Activated CD4-positive, alpha-beta memory T cell treated with anti-CD3 and anti-CD28 coated beads for 36 hours (primary cell): ENCODE data around the gene TTYH2. TPM values are rescaled to one million over a fixed set of nuclear protein-coding genes. Genes with fewer than 3 reads are reported as not detected.
A peak's percentile ranks its signal among the peaks of the same experiment; 100 is the strongest.
"Not testable (repeated sequence)": the region's sequence is repeated elsewhere in the genome, so short reads cannot be mapped to it uniquely, and the experiment has no call there.

Experiments
- CTCF ChIA-PET: fragments of 350-600 bp; sonication (Branson Sonifier 250); formaldehyde crosslinking; loops from one replicate; lab custom pipeline; 2021; ENCODE audit warnings: antibody characterized with exemption, inconsistent platforms; lab: Charles Lee
- POLR2A ChIA-PET: fragments of 350-600 bp; sonication (Branson Sonifier 250); formaldehyde crosslinking; loops from one replicate; lab custom pipeline; 2021; ENCODE audit warnings: antibody characterized with exemption; lab: Charles Lee
- DNase-seq: peaks from one replicate; pipeline ENCODE4 v3.0.0-alpha.2; 2020
- H3K27ac Mint-ChIP-seq: one replicate; pipeline ENCODE4 v1.8.0; 2021; ENCODE audit warnings: mixed read lengths
- H3K27me3 Mint-ChIP-seq: one replicate; pipeline ENCODE4 v1.8.0; 2021; ENCODE audit warnings: mixed read lengths
- H3K36me3 Mint-ChIP-seq: one replicate; pipeline ENCODE4 v1.8.0; 2021; ENCODE audit warnings: mixed read lengths
- H3K4me1 Mint-ChIP-seq: one replicate; pipeline ENCODE4 v1.8.0; 2021; ENCODE audit warnings: low read depth, mixed read lengths
- H3K4me3 Mint-ChIP-seq: one replicate; pipeline ENCODE4 v1.8.0; 2021; ENCODE audit warnings: mild to moderate bottlenecking, mixed read lengths
- H3K9me3 Mint-ChIP-seq: one replicate; pipeline ENCODE4 v1.8.0; 2021; ENCODE audit warnings: mixed read lengths
- intact Hi-C: fragments of 100-400 bp; cut with micrococcal nuclease; formaldehyde crosslinking; loops from one replicate; pipeline ENCODE4 v1.15.1; 2023
- total RNA-seq, 2 experiments: library from RNA; stranded (reverse); gene quantifications; one replicate each; pipeline ENCODE4 v1.2.3, GENCODE V29; 2021

TTYH2 gene
- total RNA-seq, 2 experiments from 2014 or later, result 7.6 to 7.9 TPM

- DNase-seq, result no peak
- no peaks in the 10 kb centered on the region for H3K27me3 Mint-ChIP-seq
- no peaks in the 10 kb centered on the region for H3K4me1 Mint-ChIP-seq
- ChIA-PET CTCF (no interaction called here), POLR2A (no interaction called here)
- intact Hi-C loops, result no loop called here
- no peak overlapping the region for H3K4me3 Mint-ChIP-seq
- no peaks in the 10 kb centered on the region for H3K9me3 Mint-ChIP-seq
- peaks cover 5% of the 10 kb centered on the region for H3K36me3 Mint-ChIP-seq
- H3K27ac Mint-ChIP-seq, result no peak overlapping the region
These were observed 39.7 kb downstream of the TTYH2 start for GRCh38 chr17:74253036-74253435.

- Mint-ChIP-seq H3K4me1 (no peaks in the 10 kb centered on the region), H3K27ac (no peak overlapping the region), H3K36me3 (peaks cover 5% of the 10 kb centered on the region), H3K9me3 (no peaks in the 10 kb centered on the region), H3K27me3 (no peaks in the 10 kb centered on the region), H3K4me3 (no peak overlapping the region)
- POLR2A ChIA-PET, result no interaction called here
- no peak for DNase-seq
- intact Hi-C loops, result no loop called here
- CTCF ChIA-PET, result no interaction called here
These were observed 43.9 kb downstream of the TTYH2 start for GRCh38 chr17:74257311-74257710.

- intact Hi-C loops, result no loop called here
- H3K36me3 Mint-ChIP-seq, result no peaks in the 10 kb centered on the region
- no peaks in the 10 kb centered on the region for H3K27me3 Mint-ChIP-seq
- POLR2A ChIA-PET, result no interaction called here
- no peak overlapping the region for H3K4me3 Mint-ChIP-seq
- CTCF ChIA-PET, result interaction anchor here (1.0 kb wide), 1 partner anchor 36 kb away, joined by 4 read pairs; no protein-coding TSS in a partner anchor
- no peaks in the 10 kb centered on the region for H3K9me3 Mint-ChIP-seq
- no peak overlapping the region for H3K27ac Mint-ChIP-seq
- no peak for DNase-seq
- no peaks in the 10 kb centered on the region for H3K4me1 Mint-ChIP-seq
These were observed 46.5 kb downstream of the TTYH2 start for GRCh38 chr17:74259667-74260524.

- CTCF ChIA-PET, result no interaction called here
- no peak overlapping the region for H3K4me3 Mint-ChIP-seq
- intact Hi-C loops, result no loop called here
These were observed 47.1 kb downstream of the TTYH2 start for GRCh38 chr17:74260525-74260850.

GRCh38 chr17:74262601-74263000 is 49.2 kb downstream of the TTYH2 start:
- H3K27me3 Mint-ChIP-seq, result peaks cover 2% of the 10 kb centered on the region
- intact Hi-C loops, result no loop called here
- H3K36me3 Mint-ChIP-seq, result no peaks in the 10 kb centered on the region
- peaks cover 2% of the 10 kb centered on the region for H3K4me1 Mint-ChIP-seq
- ChIA-PET POLR2A (no interaction called here), CTCF (interaction anchor here (0.6 to 1.1 kb wide), 3 partner anchors 33 to 99 kb away, joined by 3 to 5 read pairs (median 3); partner anchors contain the start of gene BTBD17)
- no peak for DNase-seq
- no peak overlapping the region for H3K4me3 Mint-ChIP-seq
- no peak overlapping the region for H3K27ac Mint-ChIP-seq
- H3K9me3 Mint-ChIP-seq, result no peaks in the 10 kb centered on the region

More at GRCh38 chr17:74260525-74260850, 47.1 kb downstream of the TTYH2 start:
- DNase-seq, result no peak
- no peaks in the 10 kb centered on the region for H3K4me1 Mint-ChIP-seq
- POLR2A ChIA-PET, result no interaction called here
- no peak overlapping the region for H3K27ac Mint-ChIP-seq
- no peaks in the 10 kb centered on the region for H3K36me3 Mint-ChIP-seq
- no peaks in the 10 kb centered on the region for H3K27me3 Mint-ChIP-seq
- no peaks in the 10 kb centered on the region for H3K9me3 Mint-ChIP-seq

- H3K27me3 Mint-ChIP-seq, H3K4me3 Mint-ChIP-seq, POLR2A ChIA-PET, intact Hi-C loops, H3K27ac Mint-ChIP-seq, H3K36me3 Mint-ChIP-seq, DNase-seq, H3K4me1 Mint-ChIP-seq, H3K9me3 Mint-ChIP-seq: not testable (repeated sequence)
- CTCF ChIA-PET, result interaction anchor here (1.0 kb wide), 1 partner anchor 101 kb away, joined by 3 read pairs; no protein-coding TSS in a partner anchor
These were observed 53.7 kb downstream of the TTYH2 start for GRCh38 chr17:74267054-74267453.

GRCh38 chr17:74267579-74267978 is 54.2 kb downstream of the TTYH2 start:
- H3K4me1 Mint-ChIP-seq, result peaks cover 4% of the 10 kb centered on the region
- intact Hi-C loops, result no loop called here
- ChIA-PET POLR2A (no interaction called here), CTCF (interaction anchor here (1.5 kb wide), 1 partner anchor 34 kb away, joined by 4 read pairs; no protein-coding TSS in a partner anchor)
- H3K9me3 Mint-ChIP-seq, result no peaks in the 10 kb centered on the region
- H3K27me3 Mint-ChIP-seq, result peaks cover 2% of the 10 kb centered on the region
- no peak for DNase-seq
- no peak overlapping the region for H3K4me3 Mint-ChIP-seq
- H3K27ac Mint-ChIP-seq, result no peak overlapping the region
- no peaks in the 10 kb centered on the region for H3K36me3 Mint-ChIP-seq

- no peaks in the 10 kb centered on the region for H3K36me3 Mint-ChIP-seq
- H3K9me3 Mint-ChIP-seq, result no peaks in the 10 kb centered on the region
- intact Hi-C loops, result no loop called here
- no peak for DNase-seq
- no peak overlapping the region for H3K27ac Mint-ChIP-seq
- H3K27me3 Mint-ChIP-seq, result peaks cover 2% of the 10 kb centered on the region
- H3K4me3 Mint-ChIP-seq, result no peak overlapping the region
- H3K4me1 Mint-ChIP-seq, result peaks cover 4% of the 10 kb centered on the region
- CTCF ChIA-PET, result interaction anchor here (1.5 kb wide), 1 partner anchor 33 kb away, joined by 4 read pairs; no protein-coding TSS in a partner anchor
- POLR2A ChIA-PET, result no interaction called here
These were observed 54.7 kb downstream of the TTYH2 start for GRCh38 chr17:74267987-74268499.

- no peak overlapping the region for H3K4me3 Mint-ChIP-seq
- H3K36me3 Mint-ChIP-seq, result no peaks in the 10 kb centered on the region
- H3K27ac Mint-ChIP-seq, result no peak overlapping the region
- peaks cover 2% of the 10 kb centered on the region for H3K27me3 Mint-ChIP-seq
- intact Hi-C loops, result no loop called here
- peaks cover 5% of the 10 kb centered on the region for H3K4me1 Mint-ChIP-seq
- H3K9me3 Mint-ChIP-seq, result no peaks in the 10 kb centered on the region
- CTCF ChIA-PET, result interaction anchor here (1.5 kb wide), 1 partner anchor 33 kb away, joined by 4 read pairs; no protein-coding TSS in a partner anchor
- DNase-seq, result no peak
- POLR2A ChIA-PET, result no interaction called here
These were observed 55.2 kb downstream of the TTYH2 start for GRCh38 chr17:74268558-74268957.

- POLR2A ChIA-PET, result no interaction called here
- H3K27ac Mint-ChIP-seq, result peak overlapping the region; percentile 49
- peaks cover 2% of the 10 kb centered on the region for H3K27me3 Mint-ChIP-seq
- no peaks in the 10 kb centered on the region for H3K9me3 Mint-ChIP-seq
- H3K4me3 Mint-ChIP-seq, result no peak overlapping the region
- peaks cover 23% of the 10 kb centered on the region for H3K4me1 Mint-ChIP-seq
- no peak for DNase-seq
- H3K36me3 Mint-ChIP-seq, result no peaks in the 10 kb centered on the region
- CTCF ChIA-PET, result no interaction called here
- intact Hi-C loops, result no loop called here
These were observed 57.0 kb downstream of the TTYH2 start for GRCh38 chr17:74270333-74270732.

GRCh38 chr17:74271281-74271680 is 57.9 kb downstream of the TTYH2 start:
- Mint-ChIP-seq H3K27me3 (peaks cover 2% of the 10 kb centered on the region), H3K36me3 (no peaks in the 10 kb centered on the region), H3K9me3 (no peaks in the 10 kb centered on the region), H3K4me3 (no peak overlapping the region), H3K27ac (no peak overlapping the region), H3K4me1 (peaks cover 30% of the 10 kb centered on the region)
- ChIA-PET POLR2A (no interaction called here), CTCF (no interaction called here)
- DNase-seq, result no peak
- intact Hi-C loops, result no loop called here

GRCh38 chr17:74271901-74272561 is 58.7 kb downstream of the TTYH2 start:
- Mint-ChIP-seq H3K27me3 (peaks cover 2% of the 10 kb centered on the region), H3K4me3 (no peak overlapping the region), H3K4me1 (peaks cover 33% of the 10 kb centered on the region), H3K27ac (no peak overlapping the region), H3K9me3 (no peaks in the 10 kb centered on the region), H3K36me3 (no peaks in the 10 kb centered on the region)
- ChIA-PET CTCF (no interaction called here), POLR2A (no interaction called here)
- DNase-seq, result no peak
- intact Hi-C loops, result no loop called here
